GM10847 (cell line): ENCODE data around the gene PRKCE.

Source experiments
- POLR2A ChIP-seq: IDR thresholded peaks from 2 replicates; pipeline ENCODE4 v1.6.1; 2011; ENCODE audit not compliant: insufficient read length; ENCODE audit errors: extremely low read depth

PRKCE gene

DNA sequence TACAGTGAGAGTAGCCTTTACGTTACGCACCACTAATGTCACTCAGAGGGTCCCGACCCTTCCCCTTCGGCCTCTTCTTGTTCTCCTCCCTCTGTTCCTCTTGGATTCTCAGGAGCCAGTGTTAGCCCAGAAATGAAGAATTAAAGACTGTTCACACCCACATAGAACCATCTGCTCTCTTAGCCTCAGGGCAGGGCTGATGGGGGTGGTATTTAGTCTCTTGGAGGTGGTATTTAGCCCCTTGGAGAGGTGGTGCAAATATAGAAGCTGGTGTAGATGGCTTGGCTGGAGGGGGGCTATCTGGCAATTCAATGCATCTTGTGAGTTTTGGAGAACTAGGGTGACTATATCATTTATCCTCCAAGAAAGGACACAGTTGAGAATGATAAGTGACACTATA, 286.5 kb downstream of the PRKCE start:
- TF ChIP-seq POLR2A = no peak

GRCh38 chr2:45938649-45939511, 287.4 kb downstream of the PRKCE start:
- TF ChIP-seq POLR2A = no peak

- no peak for TF ChIP-seq POLR2A
These were observed 290.2 kb downstream of the PRKCE start for GRCh38 chr2:45941531-45942236.

DNA sequence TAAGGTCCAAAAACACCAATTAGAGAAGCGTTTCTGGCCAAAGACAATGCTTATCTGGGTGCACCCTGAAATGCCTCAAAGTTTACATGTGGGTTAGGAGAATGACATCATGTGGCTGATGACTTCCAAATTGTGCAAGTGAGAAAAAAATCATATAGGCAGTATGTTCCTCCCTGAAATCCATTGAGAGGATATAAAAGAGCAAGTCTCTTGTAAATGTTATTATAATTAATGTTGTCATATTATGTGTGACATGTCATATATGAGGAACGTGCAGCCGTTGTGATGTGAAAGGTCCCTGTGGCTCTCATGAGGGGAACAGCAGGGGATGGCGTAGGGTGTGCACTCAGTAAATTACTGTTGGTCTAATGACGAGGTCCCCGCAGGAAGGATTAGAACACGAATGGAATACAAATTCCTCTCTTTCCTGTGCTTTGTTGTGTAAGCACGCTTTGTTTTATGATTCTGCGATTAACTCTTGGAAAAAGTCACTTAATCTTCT, 290.8 kb downstream of the PRKCE start:
- TF ChIP-seq POLR2A = no peak

GRCh38 chr2:45943219-45944044, 292.0 kb downstream of the PRKCE start:
- TF ChIP-seq POLR2A = no peak

DNA sequence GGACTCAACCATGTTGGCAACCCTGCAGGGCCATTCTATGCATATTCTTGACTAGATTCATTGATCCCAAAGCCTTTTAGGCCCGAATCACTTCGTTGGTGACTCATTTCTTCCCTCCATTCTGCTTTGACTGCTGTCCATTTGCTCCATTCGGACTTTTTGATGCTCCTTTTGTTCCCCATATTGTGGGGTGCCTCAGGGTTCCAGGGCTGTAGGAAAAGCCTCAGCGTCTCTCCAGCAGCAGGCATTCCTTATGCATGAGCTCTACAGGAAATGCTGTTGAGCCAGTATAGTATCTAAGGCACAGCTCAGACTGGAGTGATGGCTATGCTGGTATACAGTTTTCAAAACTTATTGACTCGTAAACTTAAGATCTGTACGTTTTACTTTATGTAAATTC, 292.6 kb downstream of the PRKCE start:
- no peak for TF ChIP-seq POLR2A

DNA sequence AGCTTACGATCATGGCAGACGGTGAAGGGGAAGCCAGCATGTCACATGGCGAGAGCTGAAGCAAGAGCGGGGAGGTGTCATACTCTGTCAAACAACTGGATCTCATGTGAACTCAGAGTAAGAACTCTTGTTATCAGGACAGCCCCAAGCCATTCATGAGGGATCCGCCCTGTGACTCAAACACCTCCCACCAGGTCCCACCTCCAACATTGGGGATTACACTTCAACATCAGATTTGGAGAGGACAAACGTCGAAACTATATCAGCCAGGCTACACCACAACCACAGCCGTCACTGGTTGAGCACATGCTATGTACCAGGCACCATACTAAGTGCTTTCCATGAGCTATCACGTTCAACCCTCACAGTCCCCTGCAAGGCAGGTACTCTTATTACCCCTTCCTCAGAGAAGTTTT, 293.8 kb downstream of the PRKCE start:
- no peak for TF ChIP-seq POLR2A

GRCh38 chr2:45946023-45946422, 294.5 kb downstream of the PRKCE start:
- TF ChIP-seq POLR2A = no peak

DNA sequence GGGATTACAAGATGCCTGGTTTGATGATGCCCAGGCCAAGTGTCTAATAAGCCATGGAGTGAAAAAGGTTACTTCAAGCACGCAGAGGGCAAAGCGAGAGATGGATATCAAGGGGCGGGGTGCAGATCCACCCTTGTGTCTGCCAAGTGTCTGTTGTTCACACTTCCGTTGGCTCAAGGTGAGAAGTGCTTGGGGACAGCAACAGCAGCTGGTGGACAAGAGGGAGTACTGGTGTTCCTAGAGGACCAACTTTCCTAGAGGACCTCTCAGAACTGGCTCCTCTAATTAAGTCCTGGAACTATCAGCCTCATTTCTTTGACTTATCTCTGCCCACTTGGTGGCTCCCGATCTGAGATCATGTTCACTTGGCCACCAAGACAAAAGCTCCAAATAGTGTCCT, 299.1 kb downstream of the PRKCE start:
- TF ChIP-seq POLR2A = no peak

DNA sequence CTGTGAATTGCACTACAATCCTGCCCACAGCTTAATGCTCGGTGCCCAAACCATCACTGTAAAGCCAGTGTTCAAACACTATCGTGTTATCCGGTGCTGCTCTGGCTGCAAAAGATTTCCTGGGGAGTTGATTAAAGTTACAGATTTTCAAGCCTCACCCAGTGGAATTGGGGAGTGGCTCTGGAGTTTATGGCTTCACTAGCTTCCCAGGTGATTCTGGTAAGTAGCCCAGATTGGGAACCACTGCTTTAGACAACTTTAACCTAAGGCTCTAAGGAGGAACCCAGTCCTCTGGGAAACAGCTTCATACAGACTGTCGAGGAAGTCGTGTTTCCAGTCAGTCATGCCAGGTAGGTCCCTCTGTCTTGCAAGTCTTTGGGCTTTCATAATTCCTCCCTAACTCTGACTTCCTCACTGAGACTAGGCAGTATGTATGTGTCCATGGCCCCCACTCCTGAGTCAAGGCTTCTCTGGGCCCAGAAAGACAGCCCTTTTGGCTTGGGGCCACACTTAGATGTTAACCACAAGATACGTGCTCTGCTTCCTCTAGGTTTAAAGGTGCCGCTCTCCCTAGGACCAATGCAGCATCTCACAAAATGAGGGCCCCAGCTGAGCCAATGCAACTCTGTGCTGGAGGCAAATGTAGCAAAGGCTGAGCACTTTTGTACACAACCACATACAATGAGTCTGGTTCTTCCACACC, 299.7 kb downstream of the PRKCE start:
- TF ChIP-seq POLR2A = no peak

GRCh38 chr2:45952591-45952990, 301.1 kb downstream of the PRKCE start:
- no peak for TF ChIP-seq POLR2A

- no peak for TF ChIP-seq POLR2A
These were observed 302.0 kb downstream of the PRKCE start for GRCh38 chr2:45953376-45954027.

DNA sequence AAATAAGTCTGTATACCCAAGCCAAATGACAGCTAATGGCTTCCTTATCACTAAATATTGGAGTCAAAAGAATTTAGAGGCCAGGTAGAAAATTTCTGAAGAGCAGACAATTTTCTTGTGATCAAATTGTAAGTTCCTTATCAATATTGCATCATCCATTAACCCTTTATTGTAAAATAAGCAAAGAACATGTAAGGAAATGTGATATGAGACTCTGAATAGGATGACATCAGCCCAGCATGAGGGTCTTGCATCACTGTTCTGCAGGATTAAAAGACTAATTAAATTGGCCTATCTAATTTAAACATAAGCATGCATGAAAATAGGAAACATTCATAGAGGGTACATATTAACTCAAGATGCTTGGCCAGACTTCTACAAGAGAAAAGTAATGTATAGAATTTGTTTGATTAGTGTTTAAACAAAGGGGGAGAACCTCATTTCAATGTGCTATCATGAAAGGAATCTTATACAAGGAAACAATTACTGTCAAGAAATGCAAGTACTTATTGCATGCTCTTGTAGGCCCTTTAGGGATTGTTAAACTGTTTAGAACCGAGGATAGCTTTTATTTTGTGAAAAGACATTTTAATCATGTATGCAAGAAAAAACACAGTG, 302.9 kb downstream of the PRKCE start:
- TF ChIP-seq POLR2A = no peak
